Fibroblast of skin of scalp (primary cell): ENCODE data around the gene CLDND2.

Source experiments
- DNase-seq: peaks from one replicate; pipeline ENCODE4 v3.0.0-alpha.2; 2013

Gene CLDND2

DNA sequence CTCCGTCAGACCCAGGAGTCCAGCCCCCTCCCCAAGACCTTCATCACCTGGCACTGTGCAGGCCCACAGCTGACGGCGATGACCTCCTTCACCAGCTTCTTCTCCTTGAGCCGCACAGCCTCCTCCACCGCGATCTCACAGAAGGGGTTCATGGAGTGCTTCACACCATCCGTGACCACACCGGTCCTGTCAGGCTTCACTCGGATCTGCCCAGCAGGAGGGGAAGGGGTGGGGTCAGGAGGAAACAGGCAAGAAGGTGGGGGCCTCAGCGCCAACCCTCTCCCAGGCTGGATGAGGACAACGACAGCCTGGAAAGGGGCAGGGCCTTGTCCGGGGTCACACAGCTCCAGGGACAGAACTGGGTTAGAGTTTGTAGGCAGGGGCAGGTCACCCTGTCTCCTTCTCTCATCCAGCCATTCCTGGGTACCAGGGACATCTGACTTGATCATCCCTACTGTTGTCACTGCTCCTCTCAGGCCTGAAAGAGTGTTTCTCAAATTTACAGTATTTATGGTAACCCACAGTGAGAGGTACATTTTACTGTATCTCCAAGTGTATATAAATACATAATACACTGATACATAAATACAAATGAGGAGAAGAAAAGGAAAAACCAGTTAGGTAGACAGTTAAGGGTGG is 14.6 kb downstream of the CLDND2 start:
- DNase-seq = no peak

DNA sequence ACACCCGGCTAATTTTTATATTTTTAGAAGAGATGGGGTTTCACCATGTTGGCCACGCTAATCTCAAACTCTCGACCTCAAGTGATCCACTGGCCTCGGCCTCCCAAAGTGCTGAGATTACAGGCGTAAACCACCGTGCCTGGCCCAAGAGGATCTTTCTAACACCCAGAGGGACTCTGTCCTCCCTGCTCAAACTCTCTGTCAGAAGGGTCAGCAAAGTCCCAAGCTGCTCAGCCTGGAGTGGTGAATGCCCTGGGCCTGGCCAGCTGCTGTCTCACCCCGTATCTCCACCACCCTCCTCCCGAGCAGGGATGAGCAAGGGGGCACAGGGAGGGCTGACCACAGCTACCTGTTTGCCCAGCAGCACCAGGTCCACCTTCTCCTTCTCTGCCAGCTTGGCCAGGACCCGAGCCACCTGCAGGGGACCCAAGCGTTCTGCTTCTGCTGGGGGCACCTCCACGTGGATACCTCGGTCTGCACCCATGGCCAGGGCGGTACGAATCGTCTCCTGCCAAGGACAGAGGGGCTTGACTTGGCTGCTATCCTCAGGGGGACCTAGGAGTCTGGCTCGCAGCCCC is 15.9 kb downstream of the CLDND2 start:
- DNase-seq = no peak

DNA sequence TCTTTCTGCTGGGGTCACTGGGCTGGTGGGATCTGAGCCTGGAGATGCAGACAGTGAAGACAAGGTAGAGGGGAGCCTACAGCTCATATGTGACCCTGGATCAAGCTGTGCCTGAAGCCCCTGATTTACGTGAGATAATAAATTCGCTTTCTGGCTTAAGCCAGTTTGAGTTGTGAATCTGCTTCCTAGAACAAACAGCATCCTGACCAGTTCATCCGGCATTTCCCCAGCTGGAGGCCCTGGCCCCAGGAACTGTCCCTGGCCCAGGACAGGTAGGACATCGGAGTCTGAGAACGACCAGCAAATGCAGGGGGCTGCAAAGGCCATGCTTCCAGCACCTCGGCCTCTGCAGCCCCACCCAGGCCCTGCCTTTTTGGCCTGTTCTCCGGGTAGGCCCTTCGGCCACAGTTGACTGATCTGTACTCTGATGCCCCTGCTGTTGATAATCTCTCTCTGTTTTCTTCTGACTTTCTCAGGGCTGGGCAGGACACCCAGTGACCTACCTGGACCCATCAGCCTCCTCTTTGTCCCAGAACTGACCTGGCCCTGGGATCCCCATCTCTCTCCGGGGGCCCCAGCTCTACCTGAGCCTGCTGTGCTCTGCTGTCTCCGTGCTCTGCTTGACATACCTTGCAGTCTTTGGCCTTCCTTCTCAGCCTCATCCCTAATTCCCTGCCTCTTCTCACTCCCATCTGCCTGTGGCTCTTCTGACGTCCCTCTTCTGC is 17.4 kb downstream of the CLDND2 start:
- DNase-seq = no peak

DNA sequence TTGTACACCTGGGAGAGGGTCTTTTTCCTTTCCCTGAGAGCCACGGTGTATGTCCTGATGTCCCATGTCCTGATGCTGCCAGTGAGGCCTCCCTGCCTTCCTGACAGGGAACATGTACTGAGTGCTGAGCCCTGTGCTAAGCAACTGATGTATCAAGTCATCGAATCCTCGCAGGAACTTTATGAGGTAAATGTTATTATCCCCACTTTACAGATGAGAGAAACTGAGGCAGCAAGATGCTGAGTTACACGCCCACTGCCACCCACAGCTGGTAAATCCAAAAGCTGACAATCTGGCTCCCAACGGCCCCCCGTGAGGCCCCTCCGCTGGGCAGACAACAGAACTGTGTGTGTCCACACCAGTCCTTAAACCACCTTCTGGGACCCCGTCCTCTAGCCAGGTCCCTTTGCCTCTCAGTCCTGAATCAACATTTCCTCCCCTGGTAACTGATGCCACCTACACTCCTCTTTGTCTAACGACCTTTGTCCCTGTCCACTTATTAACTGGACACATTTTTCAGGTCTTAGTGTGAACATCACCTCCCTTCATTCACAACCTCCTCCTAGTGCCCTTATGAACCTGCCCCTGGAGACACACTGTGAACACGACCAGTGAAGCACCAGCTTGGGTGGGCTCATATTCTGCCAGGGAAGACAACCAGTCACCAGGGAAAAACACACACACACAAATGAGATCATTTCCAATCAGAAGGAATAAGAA is 21.4 kb downstream of the CLDND2 start:
- no peak for DNase-seq

DNA sequence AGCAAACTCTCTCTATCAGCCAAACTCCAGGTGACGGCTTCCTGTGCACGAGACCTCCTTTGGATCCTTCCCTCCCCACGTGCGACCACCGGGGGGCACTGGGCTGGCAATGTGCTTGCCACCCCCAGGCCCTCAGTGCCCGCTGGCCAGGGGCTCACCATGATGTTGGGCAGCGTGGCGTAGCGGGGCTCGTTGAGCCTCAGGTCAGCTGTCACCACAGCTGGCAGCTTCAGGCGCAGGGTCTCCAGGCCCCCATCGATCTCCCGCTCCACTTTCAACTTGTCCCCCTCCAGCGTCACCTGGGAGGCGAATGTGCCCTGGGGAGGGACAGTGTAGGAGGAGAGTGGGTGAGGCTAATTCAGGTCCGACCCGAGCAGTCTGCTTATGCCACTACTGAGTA is 22.1 kb downstream of the CLDND2 start:
- DNase-seq = no peak

DNA sequence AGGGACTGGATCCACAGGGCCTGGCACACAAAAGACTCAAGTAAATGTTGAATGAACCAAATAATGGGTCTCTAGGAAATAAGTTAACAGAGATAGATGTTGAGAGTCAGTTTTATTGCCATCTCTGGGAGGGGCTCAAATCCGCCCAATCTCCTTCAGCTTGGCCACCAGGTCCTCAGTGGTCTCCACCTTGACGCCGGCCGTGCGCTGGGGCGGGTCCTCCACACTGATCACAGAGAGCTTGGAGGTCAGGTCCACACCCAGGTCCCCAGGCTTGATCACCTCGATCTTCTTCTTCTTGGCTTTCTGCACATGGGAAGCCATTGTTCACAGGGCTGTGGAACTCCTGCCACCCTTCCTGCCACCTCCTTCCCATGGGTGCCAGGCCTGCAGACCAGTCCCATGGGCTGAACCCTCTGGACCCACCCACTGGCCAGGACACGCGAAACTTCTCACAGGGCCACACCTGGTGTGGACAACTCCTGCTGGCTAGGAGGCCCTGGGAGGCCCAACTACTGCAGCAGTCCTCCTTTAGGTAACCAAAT is 23.7 kb downstream of the CLDND2 start:
- no peak for DNase-seq

DNA sequence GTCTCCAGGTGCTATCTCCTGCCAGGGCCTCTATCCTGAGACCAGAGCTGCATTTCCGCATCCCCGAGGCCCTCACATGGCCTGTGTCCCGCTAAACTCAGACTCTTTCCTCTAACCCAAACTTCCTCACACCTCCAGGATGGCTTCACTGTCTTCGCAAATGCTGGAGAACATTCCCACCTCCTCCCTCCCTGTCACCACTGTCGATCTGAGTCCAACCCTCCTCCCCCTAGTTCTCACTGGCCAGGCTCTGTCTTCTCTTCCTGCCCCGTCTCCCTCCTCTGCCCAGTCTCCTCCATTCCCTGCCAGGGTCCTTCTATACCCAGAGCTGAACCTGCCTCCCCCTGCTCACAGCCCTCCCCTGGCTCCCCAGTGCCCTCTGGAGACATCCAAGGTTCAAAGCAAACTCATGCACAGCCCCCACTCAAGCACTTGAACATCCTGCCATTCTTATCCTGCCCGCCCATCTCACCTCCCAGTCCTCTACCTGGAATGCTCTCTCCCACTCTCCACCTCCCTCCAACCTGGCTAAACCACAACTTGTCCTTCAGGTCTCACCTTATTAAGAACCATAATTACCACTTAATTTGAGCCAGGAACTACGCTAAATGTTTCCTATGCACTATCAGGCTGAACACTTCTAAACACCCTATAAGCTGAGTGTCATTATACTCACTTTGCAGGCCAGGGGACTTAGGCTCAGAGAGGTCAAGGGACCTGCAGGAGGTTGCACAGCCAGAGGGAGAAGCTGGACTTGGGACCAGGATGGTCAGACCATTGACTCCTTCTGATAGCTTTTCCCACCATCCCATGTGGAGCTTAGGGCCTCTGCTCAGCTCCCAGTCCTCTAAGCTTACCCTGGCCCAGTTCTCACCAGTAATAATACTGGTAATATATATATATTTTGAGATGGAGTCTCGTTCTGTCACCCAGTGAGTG is 25.9 kb downstream of the CLDND2 start:
- DNase-seq = no peak

DNA sequence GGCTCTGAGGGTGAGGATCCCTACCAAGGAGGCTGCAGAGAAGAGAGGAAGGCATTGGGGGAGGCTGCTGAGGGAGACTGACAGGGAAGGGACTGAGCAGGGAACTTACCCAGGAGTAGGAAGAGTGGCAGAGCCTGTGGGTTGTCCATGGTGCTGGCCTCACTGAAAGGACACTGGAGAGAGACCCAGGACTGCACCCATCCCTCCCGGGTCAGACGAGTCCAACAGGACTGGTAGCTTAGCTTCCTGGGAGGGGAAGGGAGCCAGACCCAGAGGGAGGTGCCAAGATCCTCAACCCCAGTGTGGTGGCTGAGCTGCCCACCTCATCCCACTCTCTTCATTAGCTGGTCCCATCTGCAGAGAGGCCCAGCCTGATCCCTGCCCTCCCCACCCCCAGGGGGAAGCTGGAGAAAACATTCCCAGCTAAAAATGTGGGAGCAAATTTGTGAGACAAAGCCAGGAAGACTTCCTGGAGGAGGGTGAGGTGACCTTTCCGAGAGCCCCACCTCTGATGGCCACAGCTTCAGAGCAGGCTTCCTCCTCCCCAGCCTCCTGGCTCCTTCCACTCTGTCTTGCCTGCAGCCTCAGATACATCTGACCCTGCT is 26.7 kb downstream of the CLDND2 start, which contains the start of gene VSIG10L:
VSIG10L (minus strand) TSS at position 164 of the 605 bp plus-strand sequence; CDS start at position 149, 15 bp downstream.
- DNase-seq = no peak

DNA sequence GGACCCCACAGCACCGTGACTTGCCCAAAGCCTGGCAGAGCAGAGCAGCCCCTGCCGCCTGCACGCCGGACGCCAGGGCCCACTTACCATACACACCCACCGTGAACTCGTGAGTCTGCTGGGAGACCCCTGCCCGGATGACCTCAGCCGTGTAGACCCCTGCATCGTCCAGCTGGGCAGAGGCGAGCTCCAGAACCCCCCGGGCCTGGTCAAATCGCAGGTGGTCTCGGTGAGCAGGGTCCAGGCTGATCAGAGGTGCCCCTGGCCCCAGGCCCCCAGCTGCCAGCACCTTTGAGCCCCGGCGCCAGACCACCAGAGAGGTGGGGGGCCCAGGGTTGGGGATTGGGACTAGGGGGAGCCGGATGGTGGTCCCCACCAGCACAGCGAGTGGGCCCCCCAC is 27.7 kb downstream of the CLDND2 start:
- DNase-seq = no peak

DNA sequence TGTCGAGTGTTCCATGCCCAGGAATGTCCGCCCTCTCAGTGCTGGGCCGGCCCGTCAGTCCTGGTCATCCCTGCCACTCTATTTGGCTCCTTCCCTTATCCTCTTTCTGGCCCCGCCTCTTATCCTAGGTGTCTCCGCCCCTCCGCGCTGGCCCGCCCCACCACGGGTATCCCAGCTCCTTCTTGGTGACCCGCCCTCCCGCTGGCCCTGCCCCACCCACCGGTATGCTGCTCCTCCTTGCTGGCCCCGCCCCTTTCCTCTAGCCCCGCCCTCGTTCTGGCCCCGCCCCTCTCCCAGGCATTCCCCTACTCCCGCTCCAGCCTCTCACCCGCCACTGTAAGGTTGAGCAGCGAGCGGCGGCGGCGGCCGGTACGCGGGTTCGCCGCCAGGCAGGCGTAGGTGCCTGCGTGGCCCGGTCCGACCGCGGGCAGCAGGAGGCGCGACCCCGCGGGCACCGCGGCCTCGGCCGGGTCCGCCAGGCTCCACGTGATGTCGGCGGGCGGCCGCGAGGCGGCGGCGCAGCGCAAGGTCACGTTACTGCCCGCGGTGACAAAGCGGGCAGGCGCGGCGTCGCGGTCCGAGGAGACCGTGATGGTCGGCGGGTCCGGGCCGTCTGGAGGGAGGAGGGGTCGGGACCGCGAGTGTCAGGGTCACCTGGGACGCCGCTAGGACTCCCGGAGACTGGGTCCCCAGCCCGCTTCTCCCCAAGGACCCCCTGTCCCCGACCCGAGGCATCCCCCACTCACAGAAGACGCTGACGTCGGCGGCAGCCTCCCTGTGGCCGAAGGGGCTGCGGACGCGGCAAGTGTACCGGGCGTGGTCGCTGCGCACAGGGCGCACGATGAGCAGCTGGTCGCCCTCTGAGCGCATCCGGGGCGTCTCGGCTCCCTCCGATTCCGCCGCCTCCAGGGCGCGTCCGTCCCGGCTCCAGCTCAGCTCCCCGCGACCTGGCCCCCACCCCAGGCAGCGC is 28.8 kb downstream of the CLDND2 start:
- peak; percentile 98 for DNase-seq

DNA sequence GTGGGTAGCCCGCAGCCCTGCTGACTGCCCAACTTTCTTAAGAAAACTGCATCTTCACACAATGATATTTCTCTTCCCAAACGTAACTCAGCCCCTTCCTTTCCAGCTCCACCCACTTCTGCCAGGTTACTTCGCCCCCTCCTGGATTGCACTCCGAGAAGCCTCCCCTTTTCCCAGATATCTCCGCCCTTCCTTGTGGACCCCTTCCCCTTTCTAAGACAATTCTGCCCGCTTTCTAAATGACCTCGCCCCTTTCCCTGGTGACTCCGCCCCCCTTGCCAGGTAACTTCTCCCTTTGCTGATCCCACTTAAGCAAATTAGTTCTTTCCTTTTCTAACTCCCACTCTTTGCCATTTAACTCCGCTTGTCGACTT is 29.5 kb downstream of the CLDND2 start:
- no peak for DNase-seq

DNA sequence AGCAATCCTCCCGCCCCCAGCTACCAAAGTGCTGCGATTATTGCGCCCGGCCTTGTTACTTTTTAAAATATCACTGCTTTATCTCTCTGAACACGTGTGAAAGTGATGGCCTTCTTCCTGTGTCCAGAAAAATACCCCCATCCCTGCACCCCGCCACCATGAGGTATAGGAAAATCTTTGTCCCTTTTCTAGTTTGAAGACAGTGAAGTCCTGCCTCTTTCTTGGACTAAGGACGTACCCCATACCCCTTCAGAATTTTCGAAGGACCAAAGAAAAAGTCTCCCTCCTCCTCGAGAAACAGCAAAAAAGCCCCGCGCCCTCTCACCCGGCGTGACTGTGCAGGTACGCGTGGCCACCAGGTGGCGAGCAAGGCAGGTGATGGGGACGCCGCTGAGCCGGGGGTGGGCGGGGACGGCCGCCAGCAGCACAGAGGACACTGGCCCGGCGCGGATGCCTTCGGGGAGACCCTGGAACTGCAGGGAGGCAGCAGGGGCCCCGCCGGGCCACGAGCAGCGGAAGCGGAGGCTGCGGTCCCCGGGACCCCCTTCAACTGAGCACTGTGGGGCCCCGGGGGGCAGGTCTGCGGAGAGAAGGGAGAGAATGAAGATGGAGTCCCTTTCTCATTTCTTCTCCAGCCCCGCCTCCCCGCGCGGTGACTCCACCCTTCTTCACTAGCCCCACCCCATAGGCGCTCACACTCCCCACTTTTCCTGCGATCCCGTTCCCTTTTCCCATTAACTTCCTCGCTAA is 30.1 kb downstream of the CLDND2 start:
- peak; percentile 70 for DNase-seq

DNA sequence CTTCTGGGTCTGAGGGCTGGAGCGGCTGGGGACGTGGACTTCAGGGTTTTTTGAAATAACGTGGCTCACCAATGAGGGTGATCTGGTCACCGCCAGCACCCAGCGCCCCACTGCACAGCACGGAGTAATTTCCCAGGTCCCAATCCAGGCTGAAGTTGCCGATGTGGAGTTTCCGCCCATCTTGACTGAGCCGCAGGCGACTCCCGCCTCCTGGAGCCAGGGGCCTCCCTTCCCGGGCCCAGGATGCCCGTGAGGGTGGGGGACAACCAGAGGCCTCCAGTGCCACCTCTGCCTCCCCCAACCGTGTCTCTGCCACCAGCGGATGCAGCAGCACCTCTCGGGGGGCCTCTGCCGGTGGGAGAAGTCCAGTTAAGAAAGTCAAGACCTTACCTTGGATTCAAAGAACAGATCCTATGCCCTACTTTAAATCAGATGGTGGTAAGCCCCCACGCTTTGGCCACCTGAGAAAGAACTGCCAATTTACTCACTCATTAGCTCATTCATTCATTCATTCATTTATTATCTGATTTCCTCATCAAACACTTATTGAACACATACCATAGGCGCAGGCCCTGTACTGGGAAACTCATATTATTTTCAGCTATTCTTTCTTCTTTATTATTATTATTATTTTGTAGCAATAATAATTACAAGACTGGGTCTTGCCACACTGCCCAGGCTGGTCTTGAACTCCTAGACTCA is 30.8 kb downstream of the CLDND2 start:
- DNase-seq = no peak

DNA sequence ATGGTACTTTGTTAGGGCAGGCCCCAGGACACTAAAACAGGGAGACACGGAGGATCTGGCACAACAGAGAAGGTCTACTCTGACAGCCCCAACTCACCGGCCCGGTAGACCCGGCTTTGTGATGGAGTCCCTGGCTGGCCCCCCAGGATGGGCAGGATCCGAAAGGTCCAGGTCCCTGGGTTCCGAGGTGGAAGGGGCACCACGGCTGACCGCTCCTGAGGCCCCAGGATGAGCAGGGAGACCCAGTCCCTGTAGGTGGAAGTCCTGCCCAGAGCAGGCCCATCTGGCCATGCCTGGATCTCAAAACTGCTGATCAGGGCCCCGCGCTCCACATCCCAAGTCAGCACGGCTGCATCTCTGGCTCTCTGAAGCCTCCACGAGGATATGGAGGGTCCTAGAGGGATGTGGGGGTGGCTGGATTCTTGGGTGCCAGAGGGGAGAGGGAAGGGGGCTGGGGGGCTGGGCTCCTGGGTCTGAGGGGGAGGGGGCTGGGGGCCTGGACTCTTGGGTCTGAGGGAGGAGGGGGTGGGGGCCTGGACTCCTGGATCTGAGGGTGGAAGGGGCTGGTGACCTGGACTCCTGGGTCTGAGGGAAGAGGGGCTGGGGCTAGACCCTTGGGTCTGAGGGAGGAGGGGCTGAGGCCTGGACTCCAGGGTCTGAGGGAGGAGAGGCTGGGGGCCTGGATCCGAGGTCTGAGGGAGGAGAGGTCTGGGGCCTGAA is 31.5 kb downstream of the CLDND2 start:
- no peak for DNase-seq

DNA sequence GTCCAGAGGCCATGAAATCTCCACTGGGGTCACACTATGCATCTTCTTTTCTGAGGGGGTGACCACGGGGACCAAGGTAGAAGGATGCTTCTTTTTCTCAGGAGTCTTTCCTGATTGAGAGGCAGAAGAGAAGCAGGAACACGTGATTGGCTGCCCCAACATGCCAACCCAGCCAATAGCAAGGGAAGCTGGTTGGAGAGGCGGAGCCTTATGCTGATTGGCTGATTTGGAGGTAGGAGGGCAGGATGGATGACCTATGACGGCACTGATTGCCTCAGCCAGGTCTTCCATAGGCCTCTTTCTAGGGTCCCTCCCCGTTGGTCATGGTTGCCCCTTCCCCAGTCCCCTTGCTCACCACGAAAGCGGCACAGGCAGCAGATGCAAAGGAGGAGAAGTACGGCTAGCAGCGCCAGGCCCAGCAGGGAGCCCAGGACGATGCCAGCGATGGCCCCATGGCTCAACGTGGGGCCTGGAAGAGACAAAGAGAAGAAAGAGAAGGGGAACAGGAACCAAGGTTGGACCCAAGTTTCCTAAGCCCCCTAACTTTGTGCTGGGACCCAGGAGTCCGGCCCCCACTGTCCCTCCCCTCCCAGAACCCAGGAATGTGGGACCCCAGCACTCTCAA is 34.9 kb downstream of the CLDND2 start:
- no peak for DNase-seq

DNA sequence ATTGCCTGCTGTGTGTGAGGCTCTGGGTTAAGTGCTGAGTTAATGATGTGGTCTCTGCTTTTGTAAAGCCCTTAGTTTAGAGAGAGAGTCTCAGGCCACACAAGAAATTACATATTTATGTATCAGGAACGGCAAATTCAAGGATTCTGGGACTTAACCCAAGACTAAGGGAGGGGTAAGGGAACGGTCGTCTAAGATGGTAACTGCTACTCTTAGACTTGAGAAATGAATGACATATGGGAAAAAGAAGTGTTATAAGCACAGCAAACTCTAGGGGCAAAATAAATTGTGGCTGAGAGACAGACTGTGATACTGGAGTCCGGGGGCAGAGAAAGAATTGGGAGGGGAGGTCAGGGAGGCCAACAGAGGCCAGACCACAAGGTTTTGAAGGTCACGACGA is 37.1 kb downstream of the CLDND2 start:
- DNase-seq = no peak

DNA sequence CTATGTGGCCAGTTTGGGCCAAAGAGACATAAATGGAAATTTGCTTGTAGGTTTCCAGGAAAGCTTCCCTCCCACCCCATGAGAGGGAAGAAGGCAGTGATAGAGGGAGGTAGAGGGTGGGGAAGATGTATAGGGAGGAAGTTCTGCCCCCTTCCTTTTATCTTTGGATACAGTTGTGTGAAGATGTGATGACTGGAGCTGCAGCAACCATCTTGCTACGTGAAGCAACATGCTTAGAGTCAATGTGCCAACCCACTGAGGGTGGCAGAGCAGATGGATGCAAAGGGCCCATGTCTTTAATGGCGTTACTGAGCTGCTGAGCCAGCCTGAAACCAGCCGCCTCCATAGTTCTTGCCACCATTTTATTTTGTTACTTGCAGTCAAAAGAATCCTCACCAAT is 37.6 kb downstream of the CLDND2 start:
- DNase-seq = no peak

DNA sequence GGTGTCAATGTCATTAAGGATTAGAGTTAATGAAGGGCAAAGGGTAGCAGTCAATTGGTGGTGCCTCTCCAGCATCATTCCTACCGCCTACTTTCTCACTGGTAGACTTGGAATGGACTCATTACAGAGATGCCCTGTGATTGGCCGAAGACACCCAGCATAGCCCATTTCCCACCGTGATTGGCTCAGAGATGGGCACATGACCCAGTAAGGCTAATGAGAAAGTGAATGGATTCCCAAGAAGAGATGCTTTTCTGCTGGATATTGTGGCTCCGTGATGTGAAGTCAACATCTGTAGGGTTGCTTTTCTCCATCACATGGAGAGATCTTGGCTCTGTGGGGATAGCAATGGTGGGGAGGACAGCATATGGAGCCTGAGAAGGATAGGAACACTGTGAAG is 38.4 kb downstream of the CLDND2 start:
- no peak for DNase-seq
